ENCODE data around the gene KLK10.
A peak's percentile ranks its signal among the peaks of the same experiment; 100 is the strongest.

KLK10 gene

GRCh38 chr19:51025809-51026553, 6.5 kb upstream of the KLK10 start:
- DNase-seq (ENCODE audit: low spot score) = no peak

DNA sequence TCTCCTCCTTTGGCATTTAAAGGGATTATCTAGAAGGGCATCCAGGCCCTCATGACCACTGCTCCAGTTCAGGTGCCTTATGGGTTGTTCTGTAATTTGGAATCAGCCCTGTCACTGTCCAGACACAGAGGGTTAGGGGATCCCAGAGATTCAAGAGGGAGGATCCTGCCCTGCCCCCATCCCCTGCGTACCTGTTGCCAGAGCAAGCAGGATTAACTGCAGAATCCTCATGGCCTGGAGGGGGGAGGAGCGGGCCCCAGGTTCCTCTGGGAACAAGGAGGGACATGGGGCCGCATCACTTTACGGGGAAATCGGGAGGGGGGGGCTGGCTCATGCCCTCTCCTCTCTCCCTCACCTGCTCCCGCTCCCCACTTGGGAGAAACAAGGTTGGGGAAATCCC, 5.9 kb upstream of the KLK10 start:
- DNase-seq (ENCODE audit: low spot score) = no peak

DNA sequence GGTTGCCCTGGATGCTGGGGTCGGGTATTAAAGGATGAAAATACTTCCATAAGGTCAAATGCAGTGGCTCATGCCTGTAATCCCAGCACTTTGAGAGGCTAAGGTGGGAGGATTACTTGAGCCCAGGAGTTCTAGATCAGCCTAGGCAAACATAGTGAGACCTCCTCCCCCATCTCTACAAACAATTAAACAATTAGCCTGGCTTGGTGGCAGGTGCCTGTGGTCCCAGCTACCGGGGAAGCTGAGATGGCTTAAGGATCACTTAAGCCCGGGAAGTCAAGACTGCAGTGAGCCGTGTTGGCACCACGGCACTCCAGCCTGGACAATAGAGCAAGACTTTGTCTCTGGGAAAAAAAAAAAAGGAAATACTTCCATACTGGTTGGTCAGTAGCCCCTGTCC, 5.4 kb upstream of the KLK10 start:
- DNase-seq (ENCODE audit: low spot score) = no peak

- DNase-seq (ENCODE audit: low spot score) = no peak
Observed at GRCh38 chr19:51023946-51024345, 4.4 kb upstream of the KLK10 start.

DNA sequence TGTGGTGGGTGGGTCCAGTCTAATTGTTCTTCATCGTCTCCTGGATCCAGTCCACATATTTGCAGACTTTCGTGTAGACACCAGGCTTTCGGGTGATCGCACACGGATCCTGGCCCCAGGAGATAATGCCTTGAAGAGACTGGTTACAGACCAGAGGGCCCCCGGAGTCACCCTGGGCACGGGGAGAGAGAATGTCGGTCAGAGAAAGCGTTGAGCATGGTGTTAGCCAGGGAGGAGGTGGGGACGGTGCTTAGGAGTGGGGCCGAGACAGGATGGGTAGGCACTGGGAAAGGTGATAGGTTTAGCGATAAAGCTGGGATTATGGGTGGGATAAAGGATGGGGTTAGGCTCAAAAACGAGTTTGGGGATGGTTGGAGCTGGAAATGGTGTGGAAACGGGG, 3.0 kb upstream of the KLK10 start:
- DNase-seq (ENCODE audit: low spot score) = no peak

- DNase-seq (ENCODE audit: low spot score) = peak; percentile 7
Observed at GRCh38 chr19:51020988-51021651, 1.6 kb upstream of the KLK10 start.

- no peak for DNase-seq (ENCODE audit: low spot score)
Observed at GRCh38 chr19:51018745-51019543, 565 bp downstream of the KLK10 start.

DNA sequence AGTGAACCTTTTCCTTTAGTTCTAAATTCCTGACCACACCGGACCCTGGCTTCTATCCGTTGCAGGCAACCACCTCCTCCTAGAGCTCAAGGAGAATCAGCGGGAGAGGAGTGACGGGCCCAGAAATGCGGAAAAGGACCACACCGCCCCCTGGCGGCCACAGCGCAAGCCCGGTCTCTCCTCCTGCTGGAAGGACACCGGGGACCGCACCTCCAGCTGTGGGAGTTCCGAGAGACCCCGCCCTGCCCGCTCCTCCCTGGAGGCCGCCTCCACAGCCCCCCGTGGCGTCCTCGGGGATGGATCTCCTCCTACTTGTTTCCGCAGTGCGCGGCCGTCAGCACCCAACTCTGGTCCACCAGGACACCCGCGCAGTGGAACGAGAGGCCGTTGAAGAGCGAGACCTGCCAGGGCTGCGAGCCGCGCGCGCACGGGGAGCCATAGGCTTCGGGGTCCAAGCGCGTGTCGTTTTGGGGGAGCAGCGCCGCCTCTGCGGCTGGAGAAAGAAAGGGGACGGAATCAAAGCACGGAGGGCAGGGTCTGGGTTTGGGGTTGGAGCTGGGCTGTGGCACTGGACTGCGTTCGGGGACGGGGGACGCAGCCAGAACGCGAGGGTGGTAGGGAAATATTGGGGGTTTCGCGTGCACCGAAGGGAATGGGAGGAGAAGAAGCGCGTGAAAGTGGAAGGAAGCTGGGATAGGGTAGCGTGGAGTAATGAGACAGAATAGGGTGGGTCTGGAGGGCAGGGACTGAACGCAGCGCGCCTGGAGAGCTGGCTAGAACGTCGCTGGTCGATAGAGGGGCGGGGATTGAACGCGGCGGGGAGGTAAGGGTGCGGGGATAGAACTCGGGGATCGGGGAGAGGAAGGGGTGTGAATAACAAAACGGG, 2.5 kb downstream of the KLK10 start:
- DNase-seq (ENCODE audit: low spot score) = peak; percentile 43

DNA sequence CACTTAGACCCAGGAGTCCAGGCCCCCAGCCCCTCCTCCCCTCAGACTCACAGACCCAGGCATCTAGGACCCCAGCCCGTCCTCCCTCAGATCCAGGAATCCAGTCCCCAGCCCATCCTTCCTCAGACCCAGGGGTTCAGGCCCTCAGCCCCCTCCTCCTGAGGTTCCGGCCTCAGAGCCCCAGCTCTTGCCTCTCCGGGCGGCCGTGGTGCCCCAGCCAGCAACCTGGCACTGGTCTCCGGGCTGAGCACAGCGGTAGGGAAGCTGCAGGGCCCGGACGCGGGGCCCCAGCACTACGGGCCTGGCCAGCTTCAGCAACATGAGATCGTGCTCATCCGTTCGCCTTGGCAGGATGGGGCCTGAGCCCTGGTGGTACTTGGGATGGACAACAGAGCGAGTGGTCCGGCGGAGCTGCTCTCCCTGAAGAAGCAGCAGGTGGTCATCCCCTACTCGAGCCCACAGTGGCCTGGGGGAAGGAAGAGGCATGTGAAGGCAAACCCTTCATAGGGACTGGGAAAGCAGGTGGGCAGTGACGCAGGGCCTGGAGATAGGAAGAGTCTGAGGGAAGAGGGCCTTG, 3.7 kb downstream of the KLK10 start:
- no peak for DNase-seq (ENCODE audit: low spot score)

DNA sequence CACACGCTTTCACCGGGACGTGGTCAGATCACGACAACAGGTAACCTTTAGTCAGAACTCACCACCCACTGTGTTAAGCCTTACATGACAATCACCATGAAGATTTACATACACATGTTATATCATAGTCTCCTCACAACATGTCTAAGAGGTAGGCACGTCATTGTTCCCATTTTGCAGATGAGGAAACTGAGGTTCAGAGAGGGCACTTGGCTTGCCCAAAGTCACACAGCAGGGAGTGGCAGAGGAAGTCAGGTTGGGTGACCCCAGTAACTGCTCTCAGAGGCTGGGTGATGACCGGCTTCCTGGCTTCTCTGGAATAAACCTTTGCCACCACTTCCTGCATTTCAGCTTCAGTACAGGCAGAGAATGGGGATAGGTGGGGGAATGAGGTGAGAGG, 5.3 kb downstream of the KLK10 start:
- no peak for DNase-seq (ENCODE audit: low spot score)

DNA sequence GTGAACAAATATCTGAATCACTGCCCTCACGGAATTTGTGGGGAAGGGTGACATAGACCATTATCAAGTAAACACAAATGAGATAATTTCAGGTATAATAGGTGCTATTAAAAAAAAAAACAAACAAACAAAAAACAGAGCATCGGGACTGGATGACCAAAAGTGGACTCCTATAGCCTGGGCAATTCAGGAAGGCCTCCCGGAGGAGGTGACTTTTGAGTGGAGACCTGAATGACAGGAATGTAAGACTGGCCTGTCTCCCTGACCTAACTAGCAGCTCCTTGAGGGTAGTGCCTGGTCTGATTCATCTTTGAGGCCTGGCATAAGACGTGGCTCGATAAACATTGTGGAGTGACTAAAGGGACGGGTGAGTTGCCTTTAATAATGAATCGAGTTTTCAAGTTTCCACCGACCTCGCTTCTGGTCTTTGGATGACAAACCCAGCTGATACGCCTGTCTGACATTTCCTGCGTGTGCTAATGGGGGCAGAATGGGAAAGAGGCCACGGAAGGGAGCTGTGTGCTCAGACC, 6.8 kb downstream of the KLK10 start:
- DNase-seq (ENCODE audit: low spot score) = no peak

- no peak for DNase-seq (ENCODE audit: low spot score)
Observed at GRCh38 chr19:51010066-51010795, 9.3 kb downstream of the KLK10 start.

- DNase-seq (ENCODE audit: low spot score) = no peak
Observed at GRCh38 chr19:51009061-51009891, 10.2 kb downstream of the KLK10 start.

DNA sequence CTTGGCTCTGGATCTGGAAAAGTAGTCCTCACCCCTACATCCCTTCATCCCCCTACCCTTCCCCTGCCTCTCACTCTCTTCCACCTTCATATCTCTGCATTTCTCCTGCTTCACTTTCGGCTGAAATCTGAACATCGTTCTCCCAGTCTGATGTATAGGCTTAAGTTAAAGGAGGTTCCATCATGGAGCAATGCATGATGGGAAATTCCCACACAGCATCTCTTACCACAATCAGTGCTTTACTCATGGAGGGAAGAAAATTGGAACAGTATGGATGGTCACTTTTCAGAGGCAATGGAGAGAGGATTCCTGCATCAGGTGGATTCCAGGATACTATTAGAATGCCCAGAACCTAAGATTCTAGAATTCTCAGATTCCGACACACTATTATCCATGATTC, 12.0 kb downstream of the KLK10 start:
- no peak for DNase-seq (ENCODE audit: low spot score)

GRCh38 chr19:51006406-51006805, 13.1 kb downstream of the KLK10 start:
- DNase-seq (ENCODE audit: low spot score) = no peak

DNA sequence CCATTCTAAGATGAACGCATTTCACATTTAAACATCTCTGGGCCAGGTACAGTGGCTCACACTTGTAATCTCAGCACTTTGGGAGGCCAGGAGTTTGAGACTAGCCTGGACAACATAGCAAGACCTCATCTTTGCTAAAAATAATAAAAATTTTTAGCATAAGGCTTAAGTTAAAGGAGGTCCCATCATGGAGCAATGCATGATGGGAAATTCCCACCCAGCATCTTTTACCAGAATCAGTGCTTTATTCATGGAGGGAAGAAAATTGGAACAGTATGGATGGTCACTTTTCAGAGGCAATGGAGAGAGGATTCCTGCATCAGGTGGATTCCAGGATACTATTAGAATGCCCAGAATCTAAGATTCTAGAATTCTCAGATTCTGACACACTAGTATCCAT, 14.3 kb downstream of the KLK10 start:
- DNase-seq (ENCODE audit: low spot score) = no peak

DNA sequence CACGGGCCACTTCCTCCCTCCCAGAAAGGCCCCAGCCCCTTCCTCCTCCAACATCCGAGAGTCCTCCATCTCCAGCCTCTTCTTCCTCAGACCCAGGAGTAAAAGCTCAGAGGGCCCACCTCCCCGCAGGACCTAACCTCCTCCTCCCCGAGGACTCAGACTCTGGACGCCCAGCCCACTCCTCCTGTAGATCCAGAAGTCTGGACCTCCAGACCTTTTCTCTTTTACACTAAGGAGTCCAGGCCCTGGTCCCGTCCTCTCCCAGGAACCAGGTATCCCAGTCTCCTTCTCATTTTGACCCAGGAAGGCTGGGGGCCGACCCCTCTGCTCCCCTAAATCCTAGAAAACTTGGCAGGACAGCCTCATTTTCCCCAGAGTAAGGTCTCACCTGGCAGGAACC, 16.2 kb downstream of the KLK10 start:
- DNase-seq (ENCODE audit: low spot score) = no peak

- peak; percentile 61 for DNase-seq (ENCODE audit: low spot score)
Observed at GRCh38 chr19:51002542-51003311, 16.8 kb downstream of the KLK10 start.

- DNase-seq (ENCODE audit: low spot score) = no peak
Observed at GRCh38 chr19:51002089-51002532, 17.4 kb downstream of the KLK10 start.
